Measurements from ENCODE around the gene ASPHD2. TPM values are rescaled to one million over a fixed set of nuclear protein-coding genes. Genes with fewer than 3 reads are reported as not detected.

Gene ASPHD2
- total RNA-seq, 1 experiment from 2014 or later = 1.4 TPM

DNA sequence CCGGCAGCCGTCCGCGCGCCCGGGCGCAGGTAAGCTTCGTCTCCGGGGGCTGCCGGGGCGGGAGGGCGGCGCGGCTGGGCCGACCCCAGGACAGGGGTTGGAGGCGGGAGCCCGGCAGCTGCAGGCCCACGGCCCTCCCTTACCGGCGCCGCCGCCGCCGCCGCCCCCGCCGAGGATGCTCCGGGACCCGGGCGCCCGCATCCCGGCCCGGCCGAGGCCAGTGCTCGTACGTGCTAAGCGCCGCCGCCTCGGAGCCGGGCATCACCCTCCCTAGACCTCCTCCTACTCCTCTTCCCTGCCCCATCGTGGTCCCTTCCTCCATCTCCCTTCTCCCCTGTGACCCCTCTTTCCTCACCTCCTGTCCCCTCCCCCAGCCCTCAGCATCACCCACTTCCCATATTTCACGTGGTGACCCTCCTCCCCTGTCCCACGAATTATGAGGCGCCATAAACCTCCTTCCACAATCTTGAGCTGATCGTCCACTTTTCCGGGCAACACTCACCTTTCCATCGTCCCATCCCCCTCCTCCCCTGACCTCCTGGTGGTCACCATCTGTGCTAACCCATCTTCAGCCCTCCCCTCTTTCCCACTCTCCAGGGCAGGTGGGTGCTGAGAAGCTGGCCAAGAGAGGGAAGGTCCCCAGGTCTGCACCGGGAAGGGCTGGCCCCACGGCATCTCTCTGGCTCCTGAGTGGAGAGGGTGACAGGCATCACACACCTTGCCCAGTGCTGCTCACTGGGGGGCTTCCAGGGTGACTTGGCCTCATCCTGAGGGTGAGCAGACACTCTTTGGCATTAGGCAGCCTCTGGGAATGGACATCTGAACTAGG lies 612 bp downstream of the ASPHD2 start:
- BruUV-seq (replicated peaks) = no TSS peak
- intact Hi-C loops (cut with micrococcal nuclease; ENCODE audit: unreplicated experiment) = no loop called here

GRCh38 chr22:26430600-26430999 lies 1.5 kb downstream of the ASPHD2 start:
- BruUV-seq (replicated peaks) = no TSS peak
- ChIA-PET POLR2A (ENCODE audit: low non-redundant PET) (no interaction called here), CTCF (no interaction called here)
- TF ChIP-seq, protein P1, sequence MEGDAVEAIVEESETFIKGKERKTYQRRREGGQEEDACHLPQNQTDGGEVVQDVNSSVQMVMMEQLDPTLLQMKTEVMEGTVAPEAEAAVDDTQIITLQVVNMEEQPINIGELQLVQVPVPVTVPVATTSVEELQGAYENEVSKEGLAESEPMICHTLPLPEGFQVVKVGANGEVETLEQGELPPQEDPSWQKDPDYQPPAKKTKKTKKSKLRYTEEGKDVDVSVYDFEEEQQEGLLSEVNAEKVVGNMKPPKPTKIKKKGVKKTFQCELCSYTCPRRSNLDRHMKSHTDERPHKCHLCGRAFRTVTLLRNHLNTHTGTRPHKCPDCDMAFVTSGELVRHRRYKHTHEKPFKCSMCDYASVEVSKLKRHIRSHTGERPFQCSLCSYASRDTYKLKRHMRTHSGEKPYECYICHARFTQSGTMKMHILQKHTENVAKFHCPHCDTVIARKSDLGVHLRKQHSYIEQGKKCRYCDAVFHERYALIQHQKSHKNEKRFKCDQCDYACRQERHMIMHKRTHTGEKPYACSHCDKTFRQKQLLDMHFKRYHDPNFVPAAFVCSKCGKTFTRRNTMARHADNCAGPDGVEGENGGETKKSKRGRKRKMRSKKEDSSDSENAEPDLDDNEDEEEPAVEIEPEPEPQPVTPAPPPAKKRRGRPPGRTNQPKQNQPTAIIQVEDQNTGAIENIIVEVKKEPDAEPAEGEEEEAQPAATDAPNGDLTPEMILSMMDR (conservative IDR thresholded peaks at IDR 0.05; ENCODE audit: low read depth, low read length) = no peak
- TF ChIP-seq EZH2 (IDR thresholded peaks at IDR 0.05; ENCODE audit: borderline replicate concordance, low read depth, low read length, poor library complexity, severe bottlenecking) = no peak
- DNase-seq (ENCODE audit: low spot score) = no peak
- Histone ChIP-seq H3K4me3 (ENCODE audit: low read depth, low read length, poor library complexity, severe bottlenecking) (no peak overlapping the region), H3K9me3 (ENCODE audit: low read depth, low read length, poor library complexity, severe bottlenecking) (no peaks in the 10 kb centered on the region), H3K27ac (ENCODE audit: low read depth, low read length, poor library complexity, severe bottlenecking) (no peak overlapping the region), H3K4me1 (ENCODE audit: insufficient read depth, low read length, poor library complexity, severe bottlenecking) (peaks cover 11% of the 10 kb centered on the region), H3K27me3 (replicated peaks; ENCODE audit: insufficient read depth, low read depth, low read length, poor library complexity) (peaks cover 16% of the 10 kb centered on the region), H3K36me3 (ENCODE audit: insufficient read depth, low read length, poor library complexity, severe bottlenecking) (no peaks in the 10 kb centered on the region)
- intact Hi-C loops (cut with micrococcal nuclease; ENCODE audit: unreplicated experiment) = no loop called here

More for the DNA sequence above, 612 bp downstream of the ASPHD2 start:
- no peak for DNase-seq (ENCODE audit: low spot score)
- H3K36me3 ChIP-seq (ENCODE audit: insufficient read depth, low read length, poor library complexity, severe bottlenecking) = no peaks in the 10 kb centered on the region
- no peak overlapping the region for H3K27ac ChIP-seq (ENCODE audit: low read depth, low read length, poor library complexity, severe bottlenecking)
- CTCF ChIA-PET = interaction anchor here (0.6 kb wide), 1 partner anchor 72 kb away, joined by 3 read pairs; no protein-coding TSS in a partner anchor
- peaks cover 11% of the 10 kb centered on the region for H3K4me1 ChIP-seq (ENCODE audit: insufficient read depth, low read length, poor library complexity, severe bottlenecking)
- POLR2A ChIA-PET (ENCODE audit: low non-redundant PET) = no interaction called here
- H3K9me3 ChIP-seq (ENCODE audit: low read depth, low read length, poor library complexity, severe bottlenecking) = no peaks in the 10 kb centered on the region
- TF ChIP-seq EZH2 (IDR thresholded peaks at IDR 0.05; ENCODE audit: borderline replicate concordance, low read depth, low read length, poor library complexity, severe bottlenecking) = no peak
- TF ChIP-seq, protein P1 (conservative IDR thresholded peaks at IDR 0.05; ENCODE audit: low read depth, low read length) = no peak
- H3K27me3 ChIP-seq (replicated peaks; ENCODE audit: insufficient read depth, low read depth, low read length, poor library complexity) = peaks cover 24% of the 10 kb centered on the region
- peak overlapping the region; percentile 64 for H3K4me3 ChIP-seq (ENCODE audit: low read depth, low read length, poor library complexity, severe bottlenecking)

DNA sequence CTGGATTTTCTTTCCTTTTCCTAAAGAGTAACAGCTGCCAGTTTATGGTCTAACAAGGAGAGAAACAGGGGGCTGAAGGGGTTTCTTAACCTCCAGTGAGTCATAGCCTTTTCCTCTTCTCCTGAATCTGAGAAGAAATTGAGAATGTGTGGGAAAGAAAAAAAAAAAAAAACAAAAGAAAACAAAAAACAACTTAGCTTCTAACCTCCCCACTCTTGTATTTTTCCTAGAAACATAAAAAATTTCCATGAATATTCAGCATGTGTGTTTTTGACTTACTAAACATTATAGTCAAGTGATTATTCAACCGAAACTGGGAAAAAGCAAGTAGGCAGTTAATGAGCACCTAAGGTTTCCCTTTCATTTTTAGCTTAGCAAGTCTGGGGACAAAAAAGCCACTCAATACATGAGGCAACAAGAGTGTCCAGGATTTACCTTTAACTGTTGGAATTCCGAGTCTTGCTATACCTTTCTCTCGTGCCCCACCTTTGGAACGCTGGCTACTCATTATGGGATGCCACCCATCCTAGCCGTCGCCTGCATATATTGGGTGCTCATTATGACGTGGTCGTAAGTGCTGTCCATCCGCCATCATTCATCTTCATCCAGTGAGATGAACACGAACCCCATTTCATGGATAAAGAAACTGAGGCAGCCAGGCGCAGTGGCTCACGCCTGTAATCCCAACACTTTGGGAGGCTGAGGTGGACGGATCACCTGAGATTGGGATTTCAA lies 2.4 kb downstream of the ASPHD2 start:
- POLR2A ChIA-PET (ENCODE audit: low non-redundant PET) = no interaction called here
- intact Hi-C loops (cut with micrococcal nuclease; ENCODE audit: unreplicated experiment) = no loop called here

More for the DNA sequence above, 2.4 kb downstream of the ASPHD2 start:
- Histone ChIP-seq H3K4me1 (ENCODE audit: insufficient read depth, low read length, poor library complexity, severe bottlenecking) (peaks cover 11% of the 10 kb centered on the region), H3K27me3 (replicated peaks; ENCODE audit: insufficient read depth, low read depth, low read length, poor library complexity) (peaks cover 7% of the 10 kb centered on the region), H3K4me3 (ENCODE audit: low read depth, low read length, poor library complexity, severe bottlenecking) (no peak overlapping the region), H3K27ac (ENCODE audit: low read depth, low read length, poor library complexity, severe bottlenecking) (no peak overlapping the region), H3K9me3 (ENCODE audit: low read depth, low read length, poor library complexity, severe bottlenecking) (no peaks in the 10 kb centered on the region), H3K36me3 (ENCODE audit: insufficient read depth, low read length, poor library complexity, severe bottlenecking) (no peaks in the 10 kb centered on the region)
- TF ChIP-seq EZH2 (IDR thresholded peaks at IDR 0.05; ENCODE audit: borderline replicate concordance, low read depth, low read length, poor library complexity, severe bottlenecking) = no peak
- TF ChIP-seq, protein P1 (conservative IDR thresholded peaks at IDR 0.05; ENCODE audit: low read depth, low read length) = no peak
- no TSS peak for BruUV-seq (replicated peaks)
- peak; percentile 12 for DNase-seq (ENCODE audit: low spot score)
- CTCF ChIA-PET = no interaction called here
